ENCODE measurements around the gene CNOT8.

The CNOT8 gene

DNA sequence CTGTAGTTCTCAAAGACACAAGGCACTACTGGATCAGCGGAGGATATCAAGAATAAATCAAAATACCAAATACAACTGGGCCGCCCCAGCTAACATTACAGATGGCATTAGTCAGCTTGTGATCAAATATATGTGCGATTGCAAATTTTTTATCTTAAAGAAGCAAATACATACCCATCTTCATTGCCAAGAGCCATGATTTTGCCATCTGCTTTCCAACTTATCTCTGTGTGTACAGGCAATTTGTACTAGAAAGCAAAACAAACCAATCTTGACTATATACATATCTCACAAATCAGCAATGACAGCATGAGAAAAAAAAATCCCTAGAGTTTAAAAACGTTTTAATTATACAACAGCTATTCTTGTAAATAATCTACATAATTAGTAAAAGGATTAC lies 59.3 kb downstream of the CNOT8 start:
- Histone ChIP-seq H3K27ac (ENCODE audit: low read depth, low read length) (no peak overlapping the region), H3K27me3 (ENCODE audit: control insufficient read depth, low read length) (no peaks in the 10 kb centered on the region), H3K4me1 (ENCODE audit: control insufficient read depth, low read length) (no peaks in the 10 kb centered on the region), H3F3A (ENCODE audit: control insufficient read depth, insufficient read depth) (peaks cover 2% of the 10 kb centered on the region; the same call in 1 of the 2 replicates), H3K4me3 (ENCODE audit: low read length) (no peak overlapping the region), H3K9me2 (replicated peaks; ENCODE audit: control insufficient read depth, low read length) (no peaks in the 10 kb centered on the region), H3K36me3 (ENCODE audit: control insufficient read depth, low read length) (peaks cover 74% of the 10 kb centered on the region), H3K9me3 (ENCODE audit: control insufficient read depth, insufficient read depth, low read length) (no peaks in the 10 kb centered on the region), H4K20me1 (ENCODE audit: control insufficient read depth, insufficient read depth, low read depth, low read length) (no peaks in the 10 kb centered on the region), H3K79me2 (ENCODE audit: control insufficient read depth, low read length) (no peaks in the 10 kb centered on the region), H3K4me2 (ENCODE audit: low read length) (no peak overlapping the region)
- TF ChIP-seq, protein P1, sequence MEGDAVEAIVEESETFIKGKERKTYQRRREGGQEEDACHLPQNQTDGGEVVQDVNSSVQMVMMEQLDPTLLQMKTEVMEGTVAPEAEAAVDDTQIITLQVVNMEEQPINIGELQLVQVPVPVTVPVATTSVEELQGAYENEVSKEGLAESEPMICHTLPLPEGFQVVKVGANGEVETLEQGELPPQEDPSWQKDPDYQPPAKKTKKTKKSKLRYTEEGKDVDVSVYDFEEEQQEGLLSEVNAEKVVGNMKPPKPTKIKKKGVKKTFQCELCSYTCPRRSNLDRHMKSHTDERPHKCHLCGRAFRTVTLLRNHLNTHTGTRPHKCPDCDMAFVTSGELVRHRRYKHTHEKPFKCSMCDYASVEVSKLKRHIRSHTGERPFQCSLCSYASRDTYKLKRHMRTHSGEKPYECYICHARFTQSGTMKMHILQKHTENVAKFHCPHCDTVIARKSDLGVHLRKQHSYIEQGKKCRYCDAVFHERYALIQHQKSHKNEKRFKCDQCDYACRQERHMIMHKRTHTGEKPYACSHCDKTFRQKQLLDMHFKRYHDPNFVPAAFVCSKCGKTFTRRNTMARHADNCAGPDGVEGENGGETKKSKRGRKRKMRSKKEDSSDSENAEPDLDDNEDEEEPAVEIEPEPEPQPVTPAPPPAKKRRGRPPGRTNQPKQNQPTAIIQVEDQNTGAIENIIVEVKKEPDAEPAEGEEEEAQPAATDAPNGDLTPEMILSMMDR (IDR thresholded peaks at IDR 0.05; ENCODE audit: low read depth, low read length, poor library complexity, severe bottlenecking): no peak
- no peak for TF ChIP-seq EZH2phosphoT487 (IDR thresholded peaks at IDR 0.05; ENCODE audit: borderline replicate concordance, low read length)

DNA sequence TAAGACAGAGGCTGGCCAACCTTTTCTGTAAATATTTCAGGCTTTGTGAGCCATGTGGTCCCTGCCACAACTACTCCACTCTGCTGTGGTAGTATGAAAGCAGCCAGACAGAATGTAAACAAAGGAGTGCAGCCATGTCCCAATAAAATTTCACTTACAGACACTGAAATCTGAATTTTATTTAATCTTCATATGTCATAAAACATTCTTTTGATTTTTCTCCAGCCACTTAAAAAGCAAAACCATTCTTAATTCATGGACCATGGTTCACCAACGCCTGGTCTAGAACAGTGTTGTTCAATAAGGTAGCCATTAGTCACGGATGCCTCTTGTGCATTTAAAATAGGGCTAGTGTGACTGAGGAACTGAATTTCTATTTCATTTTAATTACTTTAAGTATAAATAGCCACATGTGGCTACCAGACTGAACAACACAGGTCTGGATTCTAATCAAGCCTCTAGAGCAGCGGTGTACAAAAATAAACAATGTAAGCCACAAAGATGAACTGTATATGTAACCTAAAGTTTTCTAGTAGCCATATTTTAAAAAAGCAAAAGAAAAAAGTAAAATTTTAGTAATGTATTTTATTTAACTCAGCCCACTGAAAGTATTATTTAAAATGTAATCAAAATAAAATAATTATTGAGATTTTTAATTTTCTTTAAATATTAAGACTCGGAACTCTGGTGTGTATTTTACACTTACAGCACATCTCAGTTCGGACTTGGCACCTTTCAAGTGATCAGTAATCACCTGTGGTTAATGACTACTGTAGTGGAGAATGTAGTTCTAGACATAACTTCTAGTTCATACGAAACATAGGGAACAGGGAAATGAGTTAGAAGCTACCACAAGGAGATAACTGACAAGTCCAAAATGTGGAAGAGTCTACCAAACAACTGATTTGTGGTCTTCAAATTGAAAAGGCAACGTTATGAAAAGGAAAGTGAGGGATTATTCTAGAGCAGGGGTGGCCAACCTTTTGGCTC lies 65.3 kb downstream of the CNOT8 start:
- Histone ChIP-seq H3K79me2 (ENCODE audit: control insufficient read depth, low read length) (no peaks in the 10 kb centered on the region), H3K4me1 (ENCODE audit: control insufficient read depth, low read length) (no peaks in the 10 kb centered on the region), H3K9me3 (ENCODE audit: control insufficient read depth, insufficient read depth, low read length) (no peaks in the 10 kb centered on the region), H3K27me3 (ENCODE audit: control insufficient read depth, low read length) (no peaks in the 10 kb centered on the region), H3K36me3 (ENCODE audit: control insufficient read depth, low read length) (peaks cover 74% of the 10 kb centered on the region), H3K4me3 (ENCODE audit: low read length) (no peak overlapping the region), H3F3A (ENCODE audit: control insufficient read depth, insufficient read depth) (0 out of 2 replicates have a peak, but pooled peaks cover 3% of the 10 kb centered on the region), H3K4me2 (ENCODE audit: low read length) (no peak overlapping the region), H4K20me1 (ENCODE audit: control insufficient read depth, insufficient read depth, low read depth, low read length) (no peaks in the 10 kb centered on the region), H3K9me2 (replicated peaks; ENCODE audit: control insufficient read depth, low read length) (no peaks in the 10 kb centered on the region), H3K27ac (ENCODE audit: low read depth, low read length) (no peak overlapping the region)
- TF ChIP-seq, protein P1 (IDR thresholded peaks at IDR 0.05; ENCODE audit: low read depth, low read length, poor library complexity, severe bottlenecking): no peak
- TF ChIP-seq EZH2phosphoT487 (IDR thresholded peaks at IDR 0.05; ENCODE audit: borderline replicate concordance, low read length): no peak
